CD14-positive monocyte (primary cell): ENCODE results near the gene AHCY. TPM values are rescaled to one million over a fixed set of nuclear protein-coding genes. Genes with fewer than 3 reads are reported as not detected.

ENCODE experiments used
- DNase-seq, 3 donors: peaks; one replicate each; pipeline ENCODE4 v3.0.0-alpha.2; 2011 to 2022
- H2AFZ ChIP-seq: 2 replicates; pipeline ENCODE4 v1.6.0; 2012; ENCODE audit warnings: mild to moderate bottlenecking, low read depth, low read length, inconsistent platforms; ENCODE audit not compliant: insufficient read depth, poor library complexity, severe bottlenecking
- H3K27ac ChIP-seq, 2 donors: 1 replicate in 1 of 2; 2 replicates in 1 of 2; pipeline ENCODE4 v1.5.1; 2012 to 2013; ENCODE audit warnings: low read length in 2 of 2, control low read depth in 1 of 2, inconsistent platforms in 1 of 2, low read depth in 1 of 2, mild to moderate bottlenecking in 1 of 2
- H3K27me3 ChIP-seq, 2 donors: one replicate each; pipeline versions ENCODE4 v1.6.0 to v1.6.1; 2011 to 2013; ENCODE audit warnings: low read length in 2 of 2; ENCODE audit not compliant: control insufficient read depth in 2 of 2, insufficient read depth in 2 of 2
- H3K36me3 ChIP-seq, 2 donors: replicated peaks in 1 of 2; 1 replicate in 1 of 2; 2 replicates in 1 of 2; pipeline versions ENCODE4 v1.5.1 to v1.6.1; 2012 to 2013; ENCODE audit warnings: low read length in 2 of 2, control low read depth in 1 of 2, inconsistent platforms in 1 of 2, mild to moderate bottlenecking in 1 of 2; ENCODE audit not compliant: insufficient read depth in 2 of 2, control insufficient read depth in 1 of 2
- H3K4me1 ChIP-seq, 2 donors: 1 replicate in 1 of 2; 2 replicates in 1 of 2; pipeline versions ENCODE4 v1.5.1 to v1.6.1; 2012 to 2013; ENCODE audit warnings: low read length in 2 of 2, control low read depth in 1 of 2, inconsistent platforms in 1 of 2, mild to moderate bottlenecking in 1 of 2, moderate library complexity in 1 of 2; ENCODE audit not compliant: insufficient read depth in 2 of 2, control insufficient read depth in 1 of 2
- H3K4me2 ChIP-seq: replicated peaks from 2 replicates; pipeline ENCODE3; 2012; ENCODE audit warnings: low read length, moderate library complexity, mild to moderate bottlenecking; ENCODE audit not compliant: poor library complexity, severe bottlenecking; ENCODE audit errors: extremely low read depth
- H3K4me3 ChIP-seq, 3 experiments: fragments of 200-600 bp in 1 of 3; sonication (generic) in 1 of 3; replicated peaks in 1 of 3; 1 replicate in 2 of 3; 2 replicates in 1 of 3; pipeline ENCODE4 v1.5.1; 2011 to 2013; ENCODE audit warnings: low read length in 3 of 3, mild to moderate bottlenecking in 3 of 3, control low read depth in 2 of 3, low read depth in 2 of 3, inconsistent platforms in 1 of 3, moderate library complexity in 1 of 3
- H3K79me2 ChIP-seq: 2 replicates; pipeline ENCODE4 v1.6.0; 2012; ENCODE audit warnings: mild to moderate bottlenecking, control low read depth, inconsistent platforms, low read length, moderate library complexity; ENCODE audit not compliant: insufficient read depth
- H3K9ac ChIP-seq: 2 replicates; pipeline ENCODE4 v1.6.0; 2017; ENCODE audit warnings: low read length, mild to moderate bottlenecking; ENCODE audit not compliant: insufficient read depth, poor library complexity, severe bottlenecking
- H3K9me3 ChIP-seq, 2 donors: replicated peaks in 1 of 2; 1 replicate in 1 of 2; 2 replicates in 1 of 2; pipeline versions ENCODE4 v1.5.1 to v1.6.1; 2012 to 2013; ENCODE audit warnings: low read length in 2 of 2, control low read depth in 1 of 2; ENCODE audit not compliant: control insufficient read depth in 1 of 2, insufficient read depth in 1 of 2
- H4K20me1 ChIP-seq: 2 replicates; pipeline ENCODE4 v1.6.0; 2012; ENCODE audit warnings: mild to moderate bottlenecking, low read length, control low read depth, moderate library complexity; ENCODE audit not compliant: insufficient read depth
- H3K27ac Mint-ChIP-seq, 7 donors: one replicate each; pipeline ENCODE4 v1.8.0; 2020; ENCODE audit warnings: mild to moderate bottlenecking in 7 of 7, mixed read lengths in 7 of 7, moderate library complexity in 6 of 7, inconsistent platforms in 2 of 7
- H3K27me3 Mint-ChIP-seq, 3 donors: one replicate each; pipeline ENCODE4 v1.8.0; 2021 to 2022; ENCODE audit warnings: low read depth in 3 of 3, mild to moderate bottlenecking in 3 of 3, mixed read lengths in 3 of 3, moderate library complexity in 3 of 3, inconsistent platforms in 1 of 3
- H3K36me3 Mint-ChIP-seq, 2 donors: one replicate each; pipeline ENCODE4 v1.8.0; 2020; ENCODE audit warnings: mixed read lengths in 2 of 2, inconsistent platforms in 1 of 2, mild to moderate bottlenecking in 1 of 2
- H3K4me1 Mint-ChIP-seq: one replicate; pipeline ENCODE4 v1.8.0; 2020; ENCODE audit warnings: mild to moderate bottlenecking, mixed read lengths
- H3K4me3 Mint-ChIP-seq, 2 donors: one replicate each; pipeline ENCODE4 v1.8.0; 2020; ENCODE audit warnings: mild to moderate bottlenecking in 2 of 2, mixed read lengths in 2 of 2, moderate library complexity in 1 of 2
- H3K9me3 Mint-ChIP-seq, 7 donors: one replicate each; pipeline ENCODE4 v1.8.0; 2020 to 2022; ENCODE audit warnings: mixed read lengths in 7 of 7, mild to moderate bottlenecking in 6 of 7, moderate library complexity in 6 of 7, inconsistent platforms in 2 of 7
- WGBS: methylation state at CpG from one replicate; pipeline ENCODE4 v1.1.5; 2013; ENCODE audit warnings: missing lambda C conversion rate; ENCODE audit not compliant: insufficient coverage; 5-methylcytosine and 5-hydroxymethylcytosine counted together
- intact Hi-C, 2 donors: fragments of 100-400 bp; cut with micrococcal nuclease; formaldehyde crosslinking; loops; one replicate each; pipeline versions ENCODE4 v1.15.0 to v1.15.1; 2023
- polyA plus RNA-seq, 3 donors: library from polyadenylated mRNA; depleted of rRNA in 1 of 3; unstranded in 2 of 3; stranded (reverse) in 1 of 3; fragments of 300-500 nt in 2 of 3; fragments of >200 nt in 1 of 3; fragmentation: Illumina TruSeq in 2 of 3; gene quantifications; 1 replicate in 2 of 3; 2 replicates in 1 of 3; pipeline ENCODE4 v1.2.3, GENCODE V29; 2012 to 2021
- TF ChIP-seq, protein P1 (sequence below): fragments of 200-600 bp; IDR thresholded peaks from one replicate; pipeline ENCODE4 v1.8.0; 2022; ENCODE audit warnings: antibody characterized with exemption, mild to moderate bottlenecking

AHCY gene
- polyA plus RNA-seq, 3 donors: 35.7 to 42.7 (median 41.1) TPM

DNA sequence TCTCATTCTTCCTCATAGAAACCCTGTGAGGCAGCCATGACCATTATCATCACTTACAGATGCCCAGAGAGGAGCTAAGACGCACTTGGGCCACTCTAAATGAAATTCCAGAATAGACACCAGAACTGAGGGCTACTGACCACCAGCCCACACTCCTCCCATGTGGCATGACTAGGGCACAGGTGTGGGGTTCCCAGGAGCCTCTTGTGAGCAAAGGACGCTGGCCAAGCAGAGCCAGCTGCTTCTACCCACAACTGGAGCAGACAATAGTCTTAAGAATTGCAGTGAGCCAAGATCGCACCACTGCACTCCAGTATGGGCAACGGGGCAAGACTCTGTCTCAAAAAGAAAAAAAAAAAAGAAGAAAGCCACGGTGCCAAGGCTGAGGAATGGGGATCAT lies 10.0 kb downstream of the AHCY start:
- H3K4me3 Mint-ChIP-seq: no peak overlapping the region

GRCh38 chr20:34292496-34292895 lies 10.7 kb downstream of the AHCY start:
- intact Hi-C loops: no loop called here
- peaks cover 55 to 68% of the 10 kb centered on the region in 2 donors for H3K36me3 Mint-ChIP-seq
- peaks cover 26 to 65% of the 10 kb centered on the region in 2 donors for H3K36me3 ChIP-seq

More for the DNA sequence above, 10.0 kb downstream of the AHCY start:
- Histone ChIP-seq H2AFZ (no peak overlapping the region), H3K27ac (no peak overlapping the region), H3K4me2 (no peak overlapping the region), H4K20me1 (no peaks in the 10 kb centered on the region), H3K9ac (no peak overlapping the region), H3K4me1 (peaks cover 9 to 12% of the 10 kb centered on the region in 2 donors), H3K36me3 (peaks cover 26 to 58% of the 10 kb centered on the region in 2 donors), H3K4me3 (no peak overlapping the region), H3K9me3 (no peaks in the 10 kb centered on the region), H3K79me2 (peaks cover 22% of the 10 kb centered on the region), H3K27me3 (no peaks in the 10 kb centered on the region)
- no peak for DNase-seq
- Mint-ChIP-seq H3K27ac (peak overlapping the region in 3 of 7 donors; percentile 19 to 67 (median 57)), H3K9me3 (no peaks in the 10 kb centered on the region), H3K36me3 (peaks cover 49 to 62% of the 10 kb centered on the region in 2 donors), H3K27me3 (peaks cover 0 to 7% (median 0%) of the 10 kb centered on the region in 3 donors), H3K4me1 (peaks cover 11% of the 10 kb centered on the region)
- 95% methylated on average over 4 of the region's 5 CpGs for WGBS
- intact Hi-C loops: no loop called here
- TF ChIP-seq, protein P1, sequence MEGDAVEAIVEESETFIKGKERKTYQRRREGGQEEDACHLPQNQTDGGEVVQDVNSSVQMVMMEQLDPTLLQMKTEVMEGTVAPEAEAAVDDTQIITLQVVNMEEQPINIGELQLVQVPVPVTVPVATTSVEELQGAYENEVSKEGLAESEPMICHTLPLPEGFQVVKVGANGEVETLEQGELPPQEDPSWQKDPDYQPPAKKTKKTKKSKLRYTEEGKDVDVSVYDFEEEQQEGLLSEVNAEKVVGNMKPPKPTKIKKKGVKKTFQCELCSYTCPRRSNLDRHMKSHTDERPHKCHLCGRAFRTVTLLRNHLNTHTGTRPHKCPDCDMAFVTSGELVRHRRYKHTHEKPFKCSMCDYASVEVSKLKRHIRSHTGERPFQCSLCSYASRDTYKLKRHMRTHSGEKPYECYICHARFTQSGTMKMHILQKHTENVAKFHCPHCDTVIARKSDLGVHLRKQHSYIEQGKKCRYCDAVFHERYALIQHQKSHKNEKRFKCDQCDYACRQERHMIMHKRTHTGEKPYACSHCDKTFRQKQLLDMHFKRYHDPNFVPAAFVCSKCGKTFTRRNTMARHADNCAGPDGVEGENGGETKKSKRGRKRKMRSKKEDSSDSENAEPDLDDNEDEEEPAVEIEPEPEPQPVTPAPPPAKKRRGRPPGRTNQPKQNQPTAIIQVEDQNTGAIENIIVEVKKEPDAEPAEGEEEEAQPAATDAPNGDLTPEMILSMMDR: no peak

More at GRCh38 chr20:34292496-34292895, 10.7 kb downstream of the AHCY start:
- TF ChIP-seq, protein P1: no peak
- peaks cover 0 to 7% (median 0%) of the 10 kb centered on the region in 3 donors for H3K27me3 Mint-ChIP-seq
- Histone ChIP-seq H3K4me3 (no peak overlapping the region), H3K9me3 (no peaks in the 10 kb centered on the region), H2AFZ (no peak overlapping the region), H3K4me1 (peaks cover 9 to 12% of the 10 kb centered on the region in 2 donors), H3K79me2 (peaks cover 20% of the 10 kb centered on the region), H3K9ac (no peak overlapping the region), H4K20me1 (no peaks in the 10 kb centered on the region), H3K27me3 (no peaks in the 10 kb centered on the region), H3K4me2 (no peak overlapping the region), H3K27ac (no peak overlapping the region)
- peaks cover 11% of the 10 kb centered on the region for H3K4me1 Mint-ChIP-seq
- no CpG with 5 or more reads among the region's 3 CpGs for WGBS
- no peak for DNase-seq
- no peaks in the 10 kb centered on the region for H3K9me3 Mint-ChIP-seq
- H3K4me3 Mint-ChIP-seq: no peak overlapping the region
- peak overlapping the region in 2 of 7 donors; percentile 33 to 38 for H3K27ac Mint-ChIP-seq
